H9 (cell line): Measurements from ENCODE around the gene TELO2. TPM values are rescaled to one million over a fixed set of nuclear protein-coding genes. Genes with fewer than 3 reads are reported as not detected.

Source experiments
- DNase-seq: peaks from one replicate; pipeline ENCODE4 v3.0.0-alpha.2; 2017
- H2AFZ ChIP-seq: one replicate; pipeline ENCODE4 v1.6.1; 2013; ENCODE audit warnings: mild to moderate bottlenecking, low read length, control low read depth, moderate library complexity
- H2AK5ac ChIP-seq: 2 replicates; pipeline ENCODE4 v1.6.1; 2013; ENCODE audit warnings: low read length, control low read depth, mixed read lengths; ENCODE audit not compliant: insufficient read length
- H2BK120ac ChIP-seq: one replicate; pipeline ENCODE4 v1.6.1; 2013; ENCODE audit warnings: low read depth, mild to moderate bottlenecking, low read length, control low read depth, inconsistent platforms; ENCODE audit not compliant: poor library complexity, severe bottlenecking
- H2BK12ac ChIP-seq: 2 replicates; pipeline ENCODE4 v1.6.1; 2013; ENCODE audit warnings: low read length, control low read depth, mixed read lengths, low read depth; ENCODE audit not compliant: insufficient read length
- H2BK15ac ChIP-seq: 2 replicates; pipeline ENCODE4 v1.6.1; 2013; ENCODE audit warnings: low read depth, low read length, control low read depth
- H2BK20ac ChIP-seq: one replicate; pipeline ENCODE4 v1.6.1; 2013; ENCODE audit warnings: low read depth, mild to moderate bottlenecking, low read length, control low read depth, inconsistent platforms; ENCODE audit not compliant: poor library complexity, severe bottlenecking
- H2BK5ac ChIP-seq: 2 replicates; pipeline ENCODE4 v1.6.1; 2013; ENCODE audit warnings: low read length, control low read depth, mixed read lengths; ENCODE audit not compliant: insufficient read length
- H3K14ac ChIP-seq: 2 replicates; pipeline ENCODE4 v1.6.1; 2013; ENCODE audit warnings: low read length, control low read depth; ENCODE audit not compliant: insufficient read depth
- H3K18ac ChIP-seq: 2 replicates; pipeline ENCODE4 v1.6.1; 2013; ENCODE audit warnings: low read depth, mild to moderate bottlenecking, mixed read lengths, low read length, control low read depth; ENCODE audit not compliant: insufficient read length
- H3K23ac ChIP-seq: 2 replicates; pipeline ENCODE4 v1.6.1; 2013; ENCODE audit warnings: low read length, control low read depth, mixed read lengths, low read depth; ENCODE audit not compliant: insufficient read length
- H3K23me2 ChIP-seq: 2 replicates; pipeline ENCODE4 v1.6.1; 2013; ENCODE audit warnings: low read depth, mild to moderate bottlenecking, mixed read lengths, low read length, control low read depth; ENCODE audit not compliant: insufficient read length, poor library complexity, severe bottlenecking
- H3K27ac ChIP-seq: 2 replicates; pipeline ENCODE4 v1.5.1; 2013; ENCODE audit warnings: low read length, control low read depth, mixed read lengths, low read depth; ENCODE audit not compliant: insufficient read length
- H3K27me3 ChIP-seq: 2 replicates; pipeline ENCODE4 v1.6.1; 2013; ENCODE audit warnings: low read length, control low read depth, inconsistent platforms; ENCODE audit not compliant: insufficient read depth
- H3K4ac ChIP-seq: 2 replicates; pipeline ENCODE4 v1.6.1; 2013; ENCODE audit warnings: low read depth, mild to moderate bottlenecking, control low read depth, inconsistent platforms, low read length, moderate library complexity
- H3K4me1 ChIP-seq: 2 replicates; pipeline ENCODE4 v1.6.1; 2013; ENCODE audit warnings: low read length, control low read depth, inconsistent platforms; ENCODE audit not compliant: insufficient read depth
- H3K4me2 ChIP-seq: 2 replicates; pipeline ENCODE4 v1.6.1; 2013; ENCODE audit warnings: low read length, control low read depth, mixed read lengths; ENCODE audit not compliant: insufficient read length, insufficient read depth
- H3K56ac ChIP-seq: 2 replicates; pipeline ENCODE4 v1.6.1; 2013; ENCODE audit warnings: low read depth, mild to moderate bottlenecking, mixed read lengths, low read length, control low read depth; ENCODE audit not compliant: insufficient read length
- H3K79me1 ChIP-seq: 2 replicates; pipeline ENCODE4 v1.6.1; 2013; ENCODE audit warnings: low read depth, mild to moderate bottlenecking, moderate library complexity, low read length, control low read depth, inconsistent platforms; ENCODE audit not compliant: insufficient read depth, poor library complexity, severe bottlenecking
- H3K79me2 ChIP-seq: 2 replicates; pipeline ENCODE4 v1.6.1; 2013; ENCODE audit warnings: low read length, control low read depth, inconsistent platforms; ENCODE audit not compliant: insufficient read depth
- H3K9ac ChIP-seq: 2 replicates; pipeline ENCODE4 v1.6.1; 2013; ENCODE audit warnings: low read length, control low read depth, mixed read lengths; ENCODE audit not compliant: insufficient read length; ENCODE audit errors: extremely low read depth
- H3K9me3 ChIP-seq: one replicate; pipeline ENCODE4 v1.6.1; 2013; ENCODE audit warnings: low read depth, low read length, inconsistent platforms; ENCODE audit not compliant: control insufficient read depth
- H3T11ph ChIP-seq: one replicate; pipeline ENCODE4 v1.6.1; 2013; ENCODE audit warnings: mild to moderate bottlenecking, low read length, control low read depth, inconsistent platforms
- H4K20me1 ChIP-seq: one replicate; pipeline ENCODE4 v1.6.1; 2013; ENCODE audit not compliant: control insufficient read depth, insufficient read length, insufficient read depth
- H4K5ac ChIP-seq: 2 replicates; pipeline ENCODE4 v1.6.1; 2013; ENCODE audit warnings: low read depth, mild to moderate bottlenecking, mixed read lengths, low read length, control low read depth; ENCODE audit not compliant: insufficient read length
- H4K8ac ChIP-seq: replicated peaks from 2 replicates; pipeline ENCODE4 v1.6.1; 2013; ENCODE audit warnings: low read length, control low read depth, mixed read lengths, low read depth; ENCODE audit not compliant: insufficient read length
- H4K91ac ChIP-seq: 2 replicates; pipeline ENCODE4 v1.6.1; 2013; ENCODE audit warnings: low read depth, mild to moderate bottlenecking, moderate library complexity, mixed read lengths, low read length, control low read depth; ENCODE audit not compliant: insufficient read length
- H3K27ac Mint-ChIP-seq, 3 experiments: 2 replicates in 2 of 3; 3 replicates in 1 of 3; pipeline ENCODE4 v1.8.0; 2020 to 2021; ENCODE audit warnings: mixed read lengths in 3 of 3, mild to moderate bottlenecking in 1 of 3, moderate library complexity in 1 of 3
- H3K27me3 Mint-ChIP-seq: 2 replicates; pipeline ENCODE4 v1.8.0; 2021; ENCODE audit warnings: low read depth, mild to moderate bottlenecking, moderate library complexity, mixed read lengths
- H3K36me3 Mint-ChIP-seq, 3 experiments: 2 replicates in 2 of 3; 3 replicates in 1 of 3; pipeline ENCODE4 v1.8.0; 2020 to 2021; ENCODE audit warnings: low read depth in 3 of 3, mixed read lengths in 3 of 3; ENCODE audit not compliant: insufficient read depth in 1 of 3
- H3K4me1 Mint-ChIP-seq, 2 experiments: 2 replicates each; pipeline ENCODE4 v1.8.0; 2020; ENCODE audit warnings: mixed read lengths in 2 of 2
- H3K4me3 Mint-ChIP-seq, 2 experiments: 2 replicates in 1 of 2; 3 replicates in 1 of 2; pipeline ENCODE4 v1.8.0; 2020 to 2021; ENCODE audit warnings: mild to moderate bottlenecking in 2 of 2, mixed read lengths in 2 of 2, moderate library complexity in 1 of 2
- H3K9me3 Mint-ChIP-seq, 2 experiments: 2 replicates in 1 of 2; 3 replicates in 1 of 2; pipeline ENCODE4 v1.8.0; 2020; ENCODE audit warnings: mild to moderate bottlenecking in 2 of 2, mixed read lengths in 2 of 2, moderate library complexity in 1 of 2
- WGBS: extraction: QIAGEN DNeasy Blood & Tissue Kit; methylation state at CpG from one replicate; pipeline ENCODE4 v1.1.7; 2013; ENCODE audit warnings: missing lambda C conversion rate, low lambda C conversion rate, mixed read lengths; ENCODE audit not compliant: insufficient read length; ENCODE audit errors: extremely low coverage; 5-methylcytosine and 5-hydroxymethylcytosine counted together
- total RNA-seq: library from RNA; stranded (reverse); gene quantifications from 2 replicates; pipeline ENCODE4 v1.2.1, GENCODE V29; 2021
- TF ChIP-seq, protein P1 (sequence below): fragments of 200-600 bp; sonication (generic); conservative IDR thresholded peaks from 3 replicates; pipeline ENCODE4 v1.8.0; 2021; ENCODE audit warnings: antibody characterized with exemption, mild to moderate bottlenecking

The TELO2 gene
- total RNA-seq, 1 experiment from 2014 or later, result 98.9 TPM

DNA sequence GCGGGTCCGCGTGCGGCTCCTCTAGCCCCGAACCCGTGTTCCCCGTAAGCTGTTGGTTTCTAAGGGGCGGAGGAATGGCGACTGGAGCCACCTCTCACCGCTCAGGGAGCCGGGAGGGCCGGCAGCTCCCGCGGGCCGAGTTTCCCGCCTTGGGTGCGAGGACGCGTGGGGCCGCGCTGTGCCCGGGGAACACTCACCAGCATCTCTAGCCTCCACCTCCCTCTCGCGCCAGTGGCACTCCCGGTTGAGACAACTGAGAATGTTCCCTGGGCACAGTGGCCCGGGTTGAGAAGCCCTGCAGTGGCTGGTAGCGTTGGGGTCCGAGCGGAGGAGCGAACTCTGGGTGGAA is 560 bp downstream of the TELO2 start:
- Histone ChIP-seq H3T11ph (no peak overlapping the region), H4K91ac (no peak overlapping the region), H2AFZ (no peak overlapping the region), H3K79me1 (no peaks in the 10 kb centered on the region), H2BK20ac (no peak overlapping the region), H2BK120ac (no peak overlapping the region), H3K4me1 (no peaks in the 10 kb centered on the region; the same call in 1 of the 2 replicates), H4K5ac (no peak overlapping the region), H4K8ac (no peak overlapping the region), H3K18ac (no peak overlapping the region), H3K14ac (peak overlapping the region; percentile 16), H3K23ac (no peak overlapping the region), H3K9ac (peak overlapping the region; percentile 74), H3K4ac (no peak overlapping the region), H3K27ac (no peak overlapping the region), H4K20me1 (no peaks in the 10 kb centered on the region), H3K56ac (no peak overlapping the region), H2BK5ac (no peak overlapping the region), H2AK5ac (no peak overlapping the region), H3K79me2 (no peaks in the 10 kb centered on the region; the same call in 1 of the 2 replicates), H3K4me2 (peak overlapping the region; percentile 63), H2BK15ac (no peak overlapping the region), H3K27me3 (no peaks in the 10 kb centered on the region), H2BK12ac (no peak overlapping the region), H3K9me3 (no peaks in the 10 kb centered on the region), H3K23me2 (peaks cover 3% of the 10 kb centered on the region)
- TF ChIP-seq, protein P1, sequence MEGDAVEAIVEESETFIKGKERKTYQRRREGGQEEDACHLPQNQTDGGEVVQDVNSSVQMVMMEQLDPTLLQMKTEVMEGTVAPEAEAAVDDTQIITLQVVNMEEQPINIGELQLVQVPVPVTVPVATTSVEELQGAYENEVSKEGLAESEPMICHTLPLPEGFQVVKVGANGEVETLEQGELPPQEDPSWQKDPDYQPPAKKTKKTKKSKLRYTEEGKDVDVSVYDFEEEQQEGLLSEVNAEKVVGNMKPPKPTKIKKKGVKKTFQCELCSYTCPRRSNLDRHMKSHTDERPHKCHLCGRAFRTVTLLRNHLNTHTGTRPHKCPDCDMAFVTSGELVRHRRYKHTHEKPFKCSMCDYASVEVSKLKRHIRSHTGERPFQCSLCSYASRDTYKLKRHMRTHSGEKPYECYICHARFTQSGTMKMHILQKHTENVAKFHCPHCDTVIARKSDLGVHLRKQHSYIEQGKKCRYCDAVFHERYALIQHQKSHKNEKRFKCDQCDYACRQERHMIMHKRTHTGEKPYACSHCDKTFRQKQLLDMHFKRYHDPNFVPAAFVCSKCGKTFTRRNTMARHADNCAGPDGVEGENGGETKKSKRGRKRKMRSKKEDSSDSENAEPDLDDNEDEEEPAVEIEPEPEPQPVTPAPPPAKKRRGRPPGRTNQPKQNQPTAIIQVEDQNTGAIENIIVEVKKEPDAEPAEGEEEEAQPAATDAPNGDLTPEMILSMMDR, result no peak
- Mint-ChIP-seq H3K4me1 (peaks cover 4 to 12% of the 10 kb centered on the region in 2 experiments), H3K36me3 (peaks cover 7 to 35% (median 34%) of the 10 kb centered on the region in 3 experiments; a peak in 6 of 7 replicates), H3K4me3 (peak overlapping the region; percentile 87 to 94), H3K27me3 (no peaks in the 10 kb centered on the region; the same call in none of the 2 replicates), H3K27ac (peak overlapping the region in 2 of 3 experiments; percentile 81 to 94; a peak in 3 of 7 replicates), H3K9me3 (no peaks in the 10 kb centered on the region)
- no CpG with 5 or more reads among the region's 30 CpGs for WGBS
- DNase-seq, result no peak
